Liver (tissue), 2 donors: Measurements from ENCODE around the gene RASGRF1.
"Not testable (repeated sequence)": the region's sequence is repeated elsewhere in the genome, so short reads cannot be mapped to it uniquely, and the experiment has no call there.

ENCODE experiments used
- CTCF ChIP-seq: fragments of 150-350 bp; IDR thresholded peaks from 2 replicates; pipeline ENCODE4 v1.5.1; 2017; ENCODE audit warnings: improper control_type of control experiment, low read depth, low read length; ENCODE audit not compliant: missing input control
- TF ChIP-seq, protein P1 (sequence below): IDR thresholded peaks from 2 replicates; pipeline ENCODE4 v1.6.1; 2016; ENCODE audit warnings: antibody characterized with exemption
- TF ChIP-seq, protein P2 (sequence below): IDR thresholded peaks from 2 replicates; pipeline ENCODE4 v1.6.1; 2016; ENCODE audit warnings: antibody characterized with exemption
- TF ChIP-seq, protein P3 (sequence below): IDR thresholded peaks from 2 replicates; pipeline ENCODE4 v1.6.1; 2016; ENCODE audit warnings: antibody characterized with exemption, mild to moderate bottlenecking
- donor health status: healthy.

DNA sequence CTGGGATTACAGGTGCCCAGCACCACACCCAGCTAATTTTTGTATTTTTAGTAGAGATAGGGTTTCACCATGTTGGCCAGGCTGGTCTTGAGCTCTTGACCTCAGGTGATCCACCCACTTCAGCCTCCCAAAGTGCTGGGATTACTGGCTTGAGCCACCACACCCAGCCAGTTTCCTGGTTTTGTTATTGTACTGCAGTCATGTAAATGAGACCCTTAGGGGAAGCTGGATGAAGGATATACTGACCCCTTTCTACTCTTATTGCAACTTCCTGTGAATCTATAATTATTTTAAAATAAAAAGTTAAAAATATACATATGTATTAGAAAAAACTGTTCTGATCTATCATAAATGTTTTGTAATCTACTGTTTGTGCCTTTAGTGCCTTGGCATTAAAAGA is 20.8 kb upstream of the RASGRF1 start:
- not testable (repeated sequence) for TF ChIP-seq CTCF
- TF ChIP-seq, protein P1, sequence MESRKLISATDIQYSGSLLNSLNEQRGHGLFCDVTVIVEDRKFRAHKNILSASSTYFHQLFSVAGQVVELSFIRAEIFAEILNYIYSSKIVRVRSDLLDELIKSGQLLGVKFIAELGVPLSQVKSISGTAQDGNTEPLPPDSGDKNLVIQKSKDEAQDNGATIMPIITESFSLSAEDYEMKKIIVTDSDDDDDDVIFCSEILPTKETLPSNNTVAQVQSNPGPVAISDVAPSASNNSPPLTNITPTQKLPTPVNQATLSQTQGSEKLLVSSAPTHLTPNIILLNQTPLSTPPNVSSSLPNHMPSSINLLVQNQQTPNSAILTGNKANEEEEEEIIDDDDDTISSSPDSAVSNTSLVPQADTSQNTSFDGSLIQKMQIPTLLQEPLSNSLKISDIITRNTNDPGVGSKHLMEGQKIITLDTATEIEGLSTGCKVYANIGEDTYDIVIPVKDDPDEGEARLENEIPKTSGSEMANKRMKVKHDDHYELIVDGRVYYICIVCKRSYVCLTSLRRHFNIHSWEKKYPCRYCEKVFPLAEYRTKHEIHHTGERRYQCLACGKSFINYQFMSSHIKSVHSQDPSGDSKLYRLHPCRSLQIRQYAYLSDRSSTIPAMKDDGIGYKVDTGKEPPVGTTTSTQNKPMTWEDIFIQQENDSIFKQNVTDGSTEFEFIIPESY: not testable (repeated sequence)
- TF ChIP-seq, protein P2, sequence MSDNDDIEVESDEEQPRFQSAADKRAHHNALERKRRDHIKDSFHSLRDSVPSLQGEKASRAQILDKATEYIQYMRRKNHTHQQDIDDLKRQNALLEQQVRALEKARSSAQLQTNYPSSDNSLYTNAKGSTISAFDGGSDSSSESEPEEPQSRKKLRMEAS: not testable (repeated sequence)
- TF ChIP-seq, protein P3, sequence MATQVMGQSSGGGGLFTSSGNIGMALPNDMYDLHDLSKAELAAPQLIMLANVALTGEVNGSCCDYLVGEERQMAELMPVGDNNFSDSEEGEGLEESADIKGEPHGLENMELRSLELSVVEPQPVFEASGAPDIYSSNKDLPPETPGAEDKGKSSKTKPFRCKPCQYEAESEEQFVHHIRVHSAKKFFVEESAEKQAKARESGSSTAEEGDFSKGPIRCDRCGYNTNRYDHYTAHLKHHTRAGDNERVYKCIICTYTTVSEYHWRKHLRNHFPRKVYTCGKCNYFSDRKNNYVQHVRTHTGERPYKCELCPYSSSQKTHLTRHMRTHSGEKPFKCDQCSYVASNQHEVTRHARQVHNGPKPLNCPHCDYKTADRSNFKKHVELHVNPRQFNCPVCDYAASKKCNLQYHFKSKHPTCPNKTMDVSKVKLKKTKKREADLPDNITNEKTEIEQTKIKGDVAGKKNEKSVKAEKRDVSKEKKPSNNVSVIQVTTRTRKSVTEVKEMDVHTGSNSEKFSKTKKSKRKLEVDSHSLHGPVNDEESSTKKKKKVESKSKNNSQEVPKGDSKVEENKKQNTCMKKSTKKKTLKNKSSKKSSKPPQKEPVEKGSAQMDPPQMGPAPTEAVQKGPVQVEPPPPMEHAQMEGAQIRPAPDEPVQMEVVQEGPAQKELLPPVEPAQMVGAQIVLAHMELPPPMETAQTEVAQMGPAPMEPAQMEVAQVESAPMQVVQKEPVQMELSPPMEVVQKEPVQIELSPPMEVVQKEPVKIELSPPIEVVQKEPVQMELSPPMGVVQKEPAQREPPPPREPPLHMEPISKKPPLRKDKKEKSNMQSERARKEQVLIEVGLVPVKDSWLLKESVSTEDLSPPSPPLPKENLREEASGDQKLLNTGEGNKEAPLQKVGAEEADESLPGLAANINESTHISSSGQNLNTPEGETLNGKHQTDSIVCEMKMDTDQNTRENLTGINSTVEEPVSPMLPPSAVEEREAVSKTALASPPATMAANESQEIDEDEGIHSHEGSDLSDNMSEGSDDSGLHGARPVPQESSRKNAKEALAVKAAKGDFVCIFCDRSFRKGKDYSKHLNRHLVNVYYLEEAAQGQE: not testable (repeated sequence)
